Right cardiac atrium (tissue), 5 donors: ENCODE results near the gene PCSK6. TPM values are rescaled to one million over a fixed set of nuclear protein-coding genes. Genes with fewer than 3 reads are reported as not detected.
"Not testable (repeated sequence)": the region's sequence is repeated elsewhere in the genome, so short reads cannot be mapped to it uniquely, and the experiment has no call there.

Source experiments
- ATAC-seq, 2 donors: fragments of 200-7000 bp; cut with Tn5 transposase; one replicate each; pipeline versions ENCODE4 v1.8.0 to v1.9.1; 2020; ENCODE audit warnings: moderate library complexity in 2 of 2, mild to moderate bottlenecking in 1 of 2
- DNase-seq, 3 donors: peaks; one replicate each; pipeline ENCODE4 v3.0.0-alpha.2; 2020
- H3K27ac ChIP-seq: one replicate; pipeline ENCODE4 v1.5.1; 2013; ENCODE audit warnings: mild to moderate bottlenecking, low read length, control low read depth, moderate library complexity
- H3K27me3 ChIP-seq: one replicate; pipeline ENCODE4 v1.6.1; 2013; ENCODE audit not compliant: control insufficient read depth, insufficient read depth
- H3K4me1 ChIP-seq: one replicate; pipeline ENCODE4 v1.6.1; 2013; ENCODE audit warnings: low read length; ENCODE audit not compliant: control insufficient read depth, insufficient read depth
- H3K4me3 ChIP-seq: one replicate; pipeline ENCODE4 v1.5.1; 2013; ENCODE audit warnings: low read length, control low read depth
- H3K9me3 ChIP-seq: one replicate; pipeline ENCODE4 v1.6.1; 2013; ENCODE audit warnings: low read length; ENCODE audit not compliant: control insufficient read depth
- WGBS: extraction: QIAGEN DNeasy Blood & Tissue Kit; methylation state at CpG from one replicate; pipeline ENCODE4 v1.1.7; 2013; 5-methylcytosine and 5-hydroxymethylcytosine counted together
- intact Hi-C, 4 donors: fragments of 100-400 bp; cut with DNase I; formaldehyde crosslinking; loops; one replicate each; pipeline versions ENCODE4 v1.11.0 to v1.14.0; 2022 to 2023
- polyA plus RNA-seq: library from polyadenylated mRNA; stranded (reverse); fragments of 200-250 nt; gene quantifications from one replicate; pipeline ENCODE4 v1.2.3, GENCODE V29; 2013
- total RNA-seq, 4 donors: library from RNA; stranded (reverse); fragmentation: NEBNext Ultra II Directional; extraction: Animal tissue kit (Norgen Biotek cat#: 25700); gene quantifications; one replicate each; pipeline ENCODE4 v1.2.1, GENCODE V29; 2021
- donor health status: healthy with polysubstance abuse.
- donor health status: DM: no; HTN: yes; CAD: no.
- donor health status: DM: no; HTN: no; CAD: no.
- donor health status: DM: no; HTN: yes; CAD: no; lungs with severe emphysema.
- donor health status: DM: yes; HTN: yes; CAD: no.

The PCSK6 gene
- total and polyA plus RNA-seq, 5 donors, result 7.7 to 21.4 (median 14.2) TPM

GRCh38 chr15:101416475-101416874, 73.0 kb downstream of the PCSK6 start:
- intact Hi-C loops, H3K4me1 ChIP-seq, H3K9me3 ChIP-seq, H3K4me3 ChIP-seq, H3K27me3 ChIP-seq, ATAC-seq, DNase-seq, H3K27ac ChIP-seq: not testable (repeated sequence)
- 91% methylated on average over 6 of the region's 6 CpGs for WGBS

- DNase-seq, result no peak
- ATAC-seq, result no peak
- WGBS, result 87% methylated on average over 3 of the region's 3 CpGs
- Histone ChIP-seq H3K9me3 (no peaks in the 10 kb centered on the region), H3K27me3 (no peaks in the 10 kb centered on the region), H3K27ac (no peak overlapping the region), H3K4me1 (no peaks in the 10 kb centered on the region), H3K4me3 (no peak overlapping the region)
- intact Hi-C loops, result no loop called here
Measured at GRCh38 chr15:101413239-101413638, 76.3 kb downstream of the PCSK6 start.

DNA sequence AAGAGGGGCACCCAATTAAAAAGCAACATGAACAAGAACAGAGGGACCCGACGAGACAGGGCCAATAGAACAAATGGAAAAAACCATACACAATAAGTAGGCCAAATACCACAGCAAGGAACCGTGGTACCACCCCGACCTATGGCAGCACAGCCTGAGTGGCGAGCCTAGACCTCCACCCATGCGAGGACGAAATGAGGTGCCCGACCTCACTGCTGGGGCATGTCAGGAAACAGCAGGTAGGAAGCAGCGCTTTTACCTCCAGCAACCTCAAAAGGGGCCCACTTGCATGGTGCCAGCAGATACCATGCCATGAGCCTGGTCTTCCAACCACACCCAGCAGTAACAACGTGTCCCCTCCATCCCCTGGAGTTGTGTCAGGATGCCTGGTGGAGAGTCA, 77.9 kb downstream of the PCSK6 start:
- ATAC-seq (no peak), DNase-seq (no peak)
- no peak overlapping the region for H3K27ac ChIP-seq
- H3K9me3 ChIP-seq, result no peaks in the 10 kb centered on the region
- H3K4me1 ChIP-seq, result no peaks in the 10 kb centered on the region
- no peak overlapping the region for H3K4me3 ChIP-seq
- 93% methylated on average over 10 of the region's 10 CpGs for WGBS
- H3K27me3 ChIP-seq, result no peaks in the 10 kb centered on the region
- intact Hi-C loops, result no loop called here

- ATAC-seq (no peak), DNase-seq (no peak)
- 90% methylated on average over 12 of the region's 12 CpGs for WGBS
- H3K9me3 ChIP-seq, result no peaks in the 10 kb centered on the region
- no peak overlapping the region for H3K27ac ChIP-seq
- H3K4me1 ChIP-seq, result no peaks in the 10 kb centered on the region
- H3K4me3 ChIP-seq, result no peak overlapping the region
- no peaks in the 10 kb centered on the region for H3K27me3 ChIP-seq
- intact Hi-C loops, result no loop called here
Measured at GRCh38 chr15:101411085-101411484, 78.4 kb downstream of the PCSK6 start.

GRCh38 chr15:101410612-101411011, 78.9 kb downstream of the PCSK6 start:
- DNase-seq, result no peak
- 91% methylated on average over 7 of the region's 7 CpGs for WGBS
- H3K4me3 ChIP-seq, result no peak overlapping the region
- H3K9me3 ChIP-seq, result no peaks in the 10 kb centered on the region
- ATAC-seq, result no peak
- intact Hi-C loops, result no loop called here
- H3K4me1 ChIP-seq, result no peaks in the 10 kb centered on the region
- H3K27me3 ChIP-seq, result no peaks in the 10 kb centered on the region
- no peak overlapping the region for H3K27ac ChIP-seq

GRCh38 chr15:101409621-101410020, 79.9 kb downstream of the PCSK6 start:
- ATAC-seq (no peak), DNase-seq (no peak)
- intact Hi-C loops, result no loop called here
- H3K27ac ChIP-seq, result no peak overlapping the region
- 97% methylated on average over 4 of the region's 4 CpGs for WGBS
- H3K4me1 ChIP-seq, result no peaks in the 10 kb centered on the region
- no peaks in the 10 kb centered on the region for H3K9me3 ChIP-seq
- H3K4me3 ChIP-seq, result no peak overlapping the region
- no peaks in the 10 kb centered on the region for H3K27me3 ChIP-seq

DNA sequence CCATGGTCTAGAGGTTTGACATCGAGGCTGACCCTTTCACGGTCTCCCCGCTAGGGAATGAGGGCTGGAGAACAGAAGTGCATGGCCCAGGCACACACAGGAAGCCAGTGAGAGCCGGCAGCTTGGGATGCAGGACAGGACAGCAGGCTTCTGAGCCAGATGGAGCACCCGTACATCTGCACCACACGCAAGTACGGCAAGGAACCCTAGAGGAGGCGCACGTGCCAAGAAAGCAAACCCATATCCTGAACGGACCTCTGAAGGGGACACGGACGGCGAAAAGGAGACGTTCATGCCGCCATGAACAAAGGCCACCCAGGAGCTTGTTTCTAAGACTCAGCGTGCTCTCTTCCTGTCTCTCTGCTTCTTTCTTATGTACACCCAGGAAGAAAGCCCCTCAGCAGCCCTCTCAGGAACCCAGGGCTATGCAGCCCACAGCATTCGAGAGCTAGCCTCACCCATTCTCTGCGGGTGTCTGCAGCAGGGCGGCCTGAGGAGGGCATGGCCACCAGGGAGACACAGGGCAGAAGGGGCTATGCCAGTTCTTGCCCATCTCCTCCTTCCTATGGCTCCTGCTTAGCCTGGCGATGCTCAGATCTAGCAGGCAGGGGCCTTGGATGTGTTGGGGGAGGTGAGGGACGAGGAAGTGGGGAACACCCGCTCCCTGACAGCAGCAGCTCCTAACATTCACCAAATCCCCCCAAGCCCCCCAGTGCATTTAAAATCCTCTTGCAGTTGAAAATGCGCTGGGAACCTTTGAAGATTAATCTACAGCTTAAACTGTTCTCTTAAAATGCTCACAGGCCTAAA, 81.3 kb downstream of the PCSK6 start:
- WGBS, result 90% methylated on average over 23 of the region's 23 CpGs
- Histone ChIP-seq H3K9me3 (no peaks in the 10 kb centered on the region), H3K27ac (no peak overlapping the region), H3K27me3 (no peaks in the 10 kb centered on the region), H3K4me1 (no peaks in the 10 kb centered on the region), H3K4me3 (no peak overlapping the region)
- DNase-seq (no peak), ATAC-seq (no peak)
- intact Hi-C loops, result no loop called here

DNA sequence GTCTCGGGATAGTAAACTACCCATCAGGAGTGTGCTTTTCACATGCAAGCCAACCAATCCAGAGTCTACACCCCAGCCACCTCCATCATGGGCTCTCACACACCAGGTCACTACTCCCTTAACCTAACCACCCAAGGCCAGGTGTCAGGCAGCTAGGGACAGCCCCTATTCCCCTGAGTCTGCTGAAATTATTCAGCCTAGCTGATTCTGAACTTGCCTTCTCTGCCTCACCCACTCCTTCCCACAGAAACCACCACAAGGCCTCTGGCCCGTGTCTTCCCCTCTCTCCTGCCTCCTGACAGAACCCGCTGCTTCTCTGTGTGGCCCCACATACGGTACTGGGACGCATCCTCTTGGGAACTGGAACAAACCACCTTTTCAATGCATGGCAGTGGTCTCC, 82.1 kb downstream of the PCSK6 start:
- Histone ChIP-seq H3K27me3 (no peaks in the 10 kb centered on the region), H3K9me3 (no peaks in the 10 kb centered on the region), H3K4me3 (no peak overlapping the region), H3K4me1 (no peaks in the 10 kb centered on the region), H3K27ac (no peak overlapping the region)
- intact Hi-C loops, result no loop called here
- no peak for DNase-seq
- WGBS, result 91% methylated on average over 5 of the region's 5 CpGs
- ATAC-seq, result no peak

DNA sequence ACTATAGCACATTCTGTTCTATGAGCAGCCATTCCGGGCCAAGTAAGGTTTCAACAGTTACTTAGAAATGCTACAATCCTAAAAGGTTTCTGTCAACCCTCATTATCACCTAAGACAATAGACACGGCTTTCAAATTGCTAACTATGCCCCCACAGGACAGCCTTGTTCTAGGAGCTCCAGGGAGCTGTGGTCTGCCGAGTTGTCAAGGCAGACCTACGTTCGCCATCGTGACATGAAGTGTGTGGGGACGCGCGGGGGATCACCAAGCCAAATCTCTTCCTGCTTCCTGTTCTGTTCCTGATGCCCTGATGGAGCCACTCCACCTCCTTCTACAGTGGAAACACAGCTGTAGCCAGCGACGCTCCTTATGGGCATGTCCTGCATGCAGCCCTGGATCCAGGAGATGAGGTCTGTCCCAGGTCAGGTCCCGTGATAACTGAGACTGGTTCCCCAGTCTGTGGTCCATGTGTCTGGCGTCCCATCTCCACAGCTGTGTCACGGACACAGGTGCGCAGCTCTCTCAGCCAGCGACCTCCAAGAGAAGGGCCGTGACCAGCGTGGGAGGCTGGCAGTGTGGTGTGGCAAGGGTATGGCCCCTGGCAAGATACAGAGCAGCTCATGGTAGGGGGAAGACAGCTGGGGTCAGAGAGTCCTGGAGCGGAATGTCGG, 82.8 kb downstream of the PCSK6 start:
- no peaks in the 10 kb centered on the region for H3K4me1 ChIP-seq
- intact Hi-C loops, result no loop called here
- no peak for ATAC-seq

DNA sequence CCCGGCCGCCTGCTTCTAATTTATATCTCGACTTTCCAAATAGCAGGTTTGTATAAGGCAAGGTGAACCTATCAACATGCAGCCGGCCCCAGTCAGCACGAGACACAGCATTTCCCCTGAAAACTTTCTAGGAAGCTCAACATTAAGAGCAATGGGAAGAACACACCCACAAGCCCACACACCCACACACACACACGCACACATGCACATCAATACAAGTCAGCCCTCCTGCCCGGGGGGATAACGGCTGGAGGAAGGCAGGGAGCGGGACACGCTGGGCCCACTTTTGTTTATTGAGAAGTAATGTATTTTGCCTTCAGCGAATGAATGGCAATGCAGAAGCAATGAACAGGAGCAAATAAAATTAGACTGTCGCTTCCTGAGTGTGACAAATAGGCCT, 83.5 kb downstream of the PCSK6 start:
- no peak overlapping the region for H3K4me3 ChIP-seq
- no peak overlapping the region for H3K27ac ChIP-seq
- no peak for DNase-seq
- intact Hi-C loops, result no loop called here
- H3K27me3 ChIP-seq, result no peaks in the 10 kb centered on the region
- no peaks in the 10 kb centered on the region for H3K9me3 ChIP-seq
- ATAC-seq, result no peak
- H3K4me1 ChIP-seq, result no peaks in the 10 kb centered on the region
- WGBS, result 73% methylated on average over 12 of the region's 12 CpGs

More for the DNA sequence above, 82.8 kb downstream of the PCSK6 start:
- no peaks in the 10 kb centered on the region for H3K9me3 ChIP-seq
- 85% methylated on average over 20 of the region's 20 CpGs for WGBS
- DNase-seq, result no peak
- H3K27ac ChIP-seq, result no peak overlapping the region
- H3K27me3 ChIP-seq, result no peaks in the 10 kb centered on the region
- H3K4me3 ChIP-seq, result no peak overlapping the region

- no peak overlapping the region for H3K4me3 ChIP-seq
- intact Hi-C loops, result no loop called here
- H3K27me3 ChIP-seq, result no peaks in the 10 kb centered on the region
- WGBS, result 98% methylated on average over 6 of the region's 6 CpGs
- DNase-seq (no peak), ATAC-seq (peak in 1 of 2 donors; percentile 26)
- no peaks in the 10 kb centered on the region for H3K4me1 ChIP-seq
- no peak overlapping the region for H3K27ac ChIP-seq
- no peaks in the 10 kb centered on the region for H3K9me3 ChIP-seq
Measured at GRCh38 chr15:101404245-101404644, 85.3 kb downstream of the PCSK6 start.
